K562 (cell line): Measurements from ENCODE around the gene MEAF6.

Experiments
- ADNP ChIP-seq: fragments of 200-800 bp; sonication (Bioruptor generic); IDR thresholded peaks from 2 replicates; pipeline ENCODE4 v1.6.1; 2016; ENCODE audit warnings: missing genetic modification characterization, missing compliant biosample characterization
- CTCF ChIP-seq, 3 experiments: IDR thresholded peaks in 2 of 3; conservative IDR thresholded peaks in 1 of 3; 2 replicates each; pipeline ENCODE4 v1.5.1; 2011 to 2012; ENCODE audit warnings: low read length in 3 of 3, mild to moderate bottlenecking in 3 of 3, control low read depth in 2 of 3, improper control_type of control experiment in 1 of 3, inconsistent platforms in 1 of 3, low read depth in 1 of 3, mixed read lengths in 1 of 3, moderate library complexity in 1 of 3; ENCODE audit not compliant: insufficient read depth in 2 of 3
- E2F1 ChIP-seq: sonication (generic); formaldehyde crosslinking; IDR thresholded peaks from 2 replicates; pipeline ENCODE4 v1.8.1; 2023; ENCODE audit warnings: mild to moderate bottlenecking, missing genetic modification reagents, moderate library complexity
- ETV6 ChIP-seq, 3 experiments: fragments of 150-350 bp in 1 of 3; sonication (generic) in 1 of 3; formaldehyde crosslinking in 1 of 3; IDR thresholded peaks; 2 replicates each; pipeline versions ENCODE4 v1.6.1 to v1.8.0; 2014 to 2022; ENCODE audit warnings: borderline replicate concordance in 2 of 3, low read depth in 2 of 3, antibody characterized with exemption in 1 of 3, low read length in 1 of 3, mild to moderate bottlenecking in 1 of 3, missing genetic modification reagents in 1 of 3
- ZNF224 ChIP-seq: sonication (generic); formaldehyde crosslinking; IDR thresholded peaks from 2 replicates; pipeline ENCODE4 v1.8.0; 2022; ENCODE audit warnings: mild to moderate bottlenecking, missing genetic modification reagents

GRCh38 chr1:37553927-37554808 is 39.6 kb upstream of the MEAF6 start, which contains the start of gene SNIP1:
- TF ChIP-seq CTCF (IDR thresholded peaks at IDR 0.05 in 2 of 3, conservative IDR thresholded peaks at IDR 0.05 in 1 of 3; ENCODE audit: insufficient read depth in 2 of 3, low read depth in 1 of 3, low read length in 3 of 3), result no peak
- TF ChIP-seq ZNF224 (CRISPR knock-in tag), result no peak; the same call in 1 of the 2 replicates
- TF ChIP-seq ETV6 (IDR thresholded peaks at IDR 0.05; ENCODE audit: borderline replicate concordance in 1 of 2, low read depth in 2 of 2, low read length in 1 of 2), result no peak
- no peak for TF ChIP-seq ETV6 (CRISPR knock-in tag; IDR thresholded peaks at IDR 0.05; ENCODE audit: borderline replicate concordance)
- peak; percentile 98 for TF ChIP-seq E2F1 (CRISPR knock-in tag)
- TF ChIP-seq ADNP (tag), result peak; percentile 97
